GM18909 (cell line): ENCODE data around the gene RBM19.
"Not testable (repeated sequence)": the region's sequence is repeated elsewhere in the genome, so short reads cannot be mapped to it uniquely, and the experiment has no call there.

Experiments
- ATAC-seq: cut with Tn5 transposase; IDR thresholded peaks from one replicate; pipeline ENCODE4 v1.9.1; 2021; ENCODE audit warnings: mild to moderate bottlenecking; ENCODE audit not compliant: unreplicated experiment, poor library complexity

RBM19 gene

GRCh38 chr12:113909776-113910420 lies 56.2 kb downstream of the RBM19 start:
- ATAC-seq = no peak

DNA sequence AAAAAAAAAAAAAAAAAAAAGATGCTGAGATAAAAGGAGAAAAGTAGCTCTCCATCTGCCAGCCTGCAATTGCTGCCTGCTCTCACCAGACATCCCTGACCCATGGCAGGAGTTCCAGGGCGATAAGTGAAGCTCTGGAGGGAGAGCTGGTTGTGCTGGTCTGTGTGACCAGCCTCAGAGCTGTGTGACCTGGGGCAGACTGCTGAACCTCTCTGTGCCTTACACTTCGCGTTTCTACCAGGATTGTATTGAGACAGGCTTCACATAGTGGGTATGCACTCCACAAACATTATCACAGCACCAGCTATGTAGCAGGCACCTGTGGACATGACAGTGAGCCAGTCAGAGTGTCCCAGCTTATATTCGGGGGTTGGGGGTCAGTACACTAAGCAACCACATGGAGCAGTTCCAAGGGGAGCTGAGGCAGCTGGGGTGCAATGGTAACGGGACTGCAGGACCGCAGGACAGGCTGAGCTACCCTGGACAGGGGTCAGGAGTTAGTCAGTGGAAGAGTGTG lies 57.5 kb downstream of the RBM19 start:
- ATAC-seq = no peak

GRCh38 chr12:113907446-113908180 lies 58.5 kb downstream of the RBM19 start:
- ATAC-seq = no peak

GRCh38 chr12:113906411-113907200 lies 59.5 kb downstream of the RBM19 start:
- no peak for ATAC-seq

DNA sequence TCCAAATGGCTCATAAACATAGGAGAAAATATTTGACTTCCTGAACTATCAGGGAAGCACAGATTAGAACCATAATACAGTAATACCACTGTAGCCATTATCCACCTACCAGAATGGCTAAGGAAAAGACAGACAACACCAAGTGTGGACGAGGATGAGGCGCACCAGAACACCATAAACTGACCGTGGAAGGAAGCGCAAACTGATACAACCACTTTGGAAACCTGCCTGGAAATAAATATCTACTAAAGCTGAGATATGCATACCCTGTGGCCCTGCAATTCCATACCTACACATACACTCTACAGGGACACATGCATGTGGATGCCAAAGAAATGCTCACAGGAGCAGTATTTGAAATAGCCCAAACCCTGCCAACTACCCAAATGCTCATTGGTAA lies 60.3 kb downstream of the RBM19 start:
- ATAC-seq = no peak

GRCh38 chr12:113903381-113903863 lies 62.7 kb downstream of the RBM19 start:
- no peak for ATAC-seq

DNA sequence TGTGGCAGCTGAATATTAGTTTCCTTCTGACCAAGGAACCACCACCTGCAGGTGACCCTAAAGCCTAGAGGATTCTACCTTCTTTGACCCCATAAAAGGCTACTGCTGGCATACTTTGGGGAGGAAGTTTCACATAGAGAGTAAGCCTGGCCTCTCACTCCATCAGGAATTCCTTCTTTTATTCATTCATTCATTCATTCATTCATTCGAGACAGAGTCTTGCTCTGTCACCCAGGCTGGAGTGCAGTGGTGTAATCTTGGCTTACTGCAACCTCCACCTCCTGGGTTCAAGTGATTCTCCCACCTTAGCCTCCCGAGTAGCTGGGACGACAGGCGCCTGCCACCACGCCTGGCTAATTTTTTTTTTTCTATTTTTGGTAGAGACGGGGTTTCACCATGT lies 64.8 kb downstream of the RBM19 start:
- ATAC-seq = not testable (repeated sequence)

DNA sequence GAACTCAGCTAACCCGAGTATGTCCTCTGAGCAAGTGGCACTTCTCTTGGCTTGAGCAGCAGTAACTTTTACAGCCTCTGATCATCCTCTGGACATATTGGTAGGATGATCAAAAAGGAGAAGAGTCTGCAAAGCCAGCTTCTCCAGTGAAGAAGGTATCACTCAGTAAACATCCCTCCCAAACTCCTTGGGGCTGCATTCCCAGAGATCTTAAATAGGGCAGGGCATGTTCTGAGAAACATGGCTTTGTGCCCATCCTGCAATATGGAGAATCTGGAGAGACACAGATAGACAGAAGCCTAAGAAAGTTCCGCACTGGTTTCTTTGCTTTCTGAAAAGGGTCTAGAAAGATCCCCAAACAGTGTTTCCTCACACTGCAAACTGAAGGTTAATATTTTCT lies 65.4 kb downstream of the RBM19 start:
- ATAC-seq = no peak

DNA sequence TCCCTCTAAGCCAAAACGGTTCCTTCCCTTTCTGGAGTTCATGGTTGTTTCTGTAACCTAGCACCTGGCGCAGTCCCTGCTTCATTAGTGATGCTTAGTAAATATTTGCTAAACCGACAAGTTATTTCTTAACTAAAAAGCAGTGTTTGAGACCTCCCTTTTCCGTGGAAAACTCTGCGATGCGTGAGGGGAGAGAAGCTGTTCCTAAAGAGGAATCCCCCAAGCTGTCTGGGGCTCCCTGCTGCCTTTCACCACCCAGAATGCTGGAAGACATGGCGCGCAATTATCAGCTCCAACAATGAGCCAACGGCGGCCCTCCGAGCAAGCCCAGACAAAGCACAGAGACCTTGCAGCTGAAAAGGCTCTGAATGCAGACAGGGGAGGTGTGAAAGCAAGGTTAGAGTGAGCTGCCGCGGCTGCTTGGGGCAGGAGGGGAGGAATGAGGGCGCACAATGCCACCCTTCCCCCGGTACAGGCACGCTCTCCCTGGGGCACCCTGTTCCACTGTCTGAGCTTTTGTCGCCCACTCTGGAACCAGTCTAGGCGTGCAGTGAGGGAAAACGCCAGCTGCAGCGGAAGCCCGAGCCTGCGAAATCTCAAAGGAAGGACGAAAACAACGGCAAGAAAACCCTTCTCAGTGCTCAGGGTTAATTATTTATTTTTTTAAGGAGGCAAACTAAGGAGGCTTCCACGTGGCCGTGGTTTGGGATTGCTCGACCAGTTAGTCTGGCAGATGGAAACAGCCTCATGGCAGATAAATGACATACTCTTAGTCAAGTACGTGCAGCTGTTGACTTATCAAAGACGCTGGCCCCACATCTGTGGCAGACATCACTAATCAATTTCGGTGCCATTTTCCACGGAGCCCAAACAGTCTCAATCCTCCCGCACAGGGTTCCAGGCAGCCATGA lies 66.3 kb downstream of the RBM19 start:
- ATAC-seq = no peak

DNA sequence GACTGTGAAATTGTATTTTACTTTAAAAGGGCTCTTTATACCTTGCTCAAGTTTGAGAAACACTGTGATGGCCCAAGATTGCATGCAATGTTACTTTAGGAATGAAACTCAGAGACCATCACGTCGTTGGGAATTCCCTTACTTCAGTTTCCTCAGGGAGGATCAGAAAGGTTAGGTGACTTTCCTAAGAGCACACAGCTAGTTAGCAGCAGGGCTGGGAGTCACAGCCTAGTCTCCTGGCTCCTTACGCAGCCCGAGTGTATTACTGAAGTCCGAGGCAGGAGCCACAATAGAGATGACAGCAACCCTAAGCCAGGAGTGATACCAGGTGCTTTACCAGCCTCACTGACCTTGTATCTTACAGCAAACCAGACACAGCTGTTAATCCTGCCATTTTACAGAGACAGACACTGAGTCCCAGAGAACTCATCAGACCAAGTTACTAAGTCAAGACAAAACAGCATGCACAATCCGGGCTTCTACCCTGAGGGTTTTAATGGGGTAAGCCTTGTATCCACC lies 67.0 kb downstream of the RBM19 start:
- no peak for ATAC-seq

DNA sequence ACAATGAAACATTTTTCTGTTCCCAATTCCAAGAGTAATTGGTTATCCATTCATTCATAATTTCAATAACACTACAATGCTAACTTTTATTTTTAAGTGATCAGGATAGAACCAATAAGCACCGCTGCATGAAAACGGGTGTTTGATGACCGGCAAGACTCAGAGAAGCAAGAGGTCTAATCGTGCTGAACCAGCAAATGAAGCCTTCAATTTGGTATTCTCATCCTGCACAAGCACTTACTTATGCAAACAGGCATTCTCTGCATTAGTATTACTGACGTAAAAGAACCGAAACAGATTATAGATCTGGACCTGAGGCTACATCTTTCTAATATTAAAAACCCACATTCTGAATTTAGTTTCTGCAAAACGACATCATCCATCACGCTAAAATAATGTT lies 67.7 kb downstream of the RBM19 start:
- no peak for ATAC-seq

DNA sequence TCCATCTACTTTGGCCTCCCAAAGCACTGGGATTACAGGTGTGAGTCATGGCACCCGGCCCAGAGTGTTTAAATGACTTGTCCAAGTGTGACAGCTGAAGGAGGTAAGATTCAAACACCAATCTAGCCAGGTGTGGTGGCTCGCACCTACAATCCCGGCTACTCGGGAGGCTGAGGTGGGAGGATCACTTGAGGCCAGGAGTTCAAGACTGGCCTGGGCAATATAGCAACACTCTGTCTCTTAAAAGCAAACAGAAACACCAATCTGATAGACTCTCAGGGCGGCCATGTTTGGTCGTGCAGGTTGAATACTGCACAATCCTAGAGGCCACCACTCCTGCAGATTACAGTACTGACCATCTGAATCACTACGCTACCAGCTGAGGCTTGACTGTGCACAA lies 68.7 kb downstream of the RBM19 start:
- ATAC-seq = no peak

DNA sequence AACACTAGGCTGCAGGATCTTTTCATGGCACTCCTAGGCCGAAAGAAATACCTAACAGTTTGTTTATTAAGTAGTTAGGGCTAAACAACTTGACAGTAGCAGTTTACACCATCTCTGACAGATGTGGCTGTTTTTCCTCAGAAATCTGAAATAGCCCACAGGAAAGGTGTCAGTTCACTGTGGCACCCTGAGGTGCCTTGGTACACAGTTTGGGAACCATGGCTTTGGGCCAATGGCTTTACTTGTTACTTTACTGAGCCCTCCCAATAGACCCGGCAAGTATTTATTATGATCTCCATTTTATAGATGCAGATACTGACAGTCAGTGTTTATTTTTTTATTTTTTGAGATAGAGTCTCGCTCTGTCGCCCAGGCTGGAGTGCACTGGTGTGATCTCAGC lies 69.3 kb downstream of the RBM19 start:
- ATAC-seq = no peak

GRCh38 chr12:113896194-113896593 lies 69.9 kb downstream of the RBM19 start:
- ATAC-seq = no peak

DNA sequence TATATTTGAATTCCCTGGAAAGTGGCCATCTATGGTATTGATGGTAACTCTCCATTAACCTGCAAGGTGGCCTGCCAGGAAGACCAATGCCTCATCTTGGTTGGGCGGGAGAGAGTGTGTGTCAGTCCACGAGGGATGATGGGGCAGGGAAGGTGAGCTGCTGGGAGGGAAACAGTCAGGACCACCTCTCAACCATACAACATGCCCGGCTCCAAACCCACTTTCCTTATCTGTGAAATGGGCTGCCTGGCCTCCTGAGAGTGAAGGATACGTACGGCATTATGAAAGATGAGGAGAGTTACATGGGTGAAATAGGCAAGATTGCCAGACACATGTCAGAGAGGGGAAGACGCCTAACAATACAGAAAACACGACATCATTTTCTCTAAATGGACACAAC lies 70.9 kb downstream of the RBM19 start:
- no peak for ATAC-seq

DNA sequence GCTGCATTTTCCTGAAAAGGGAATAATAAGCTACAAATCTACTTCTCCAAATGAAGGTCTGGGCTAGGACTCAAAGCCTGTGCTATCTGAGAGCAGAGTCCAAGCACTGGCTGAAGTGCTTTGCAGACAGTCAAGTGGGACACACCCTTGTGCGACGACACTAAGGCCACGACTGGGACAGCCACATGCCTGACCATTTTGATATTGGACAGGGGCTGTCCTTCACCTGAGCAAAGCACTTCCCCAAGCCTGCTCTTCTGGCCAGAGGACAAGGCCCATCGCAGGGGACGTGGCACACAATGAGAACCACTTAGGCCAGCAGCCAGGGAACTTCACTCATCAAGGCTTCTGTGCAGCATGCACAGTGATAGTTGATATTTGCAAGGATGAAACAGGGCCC lies 71.4 kb downstream of the RBM19 start:
- ATAC-seq = no peak

GRCh38 chr12:113893221-113893620 lies 72.9 kb downstream of the RBM19 start:
- ATAC-seq = no peak

- no peak for ATAC-seq
Measured at GRCh38 chr12:113892556-113892955, 73.6 kb downstream of the RBM19 start.

GRCh38 chr12:113891739-113892520 lies 74.2 kb downstream of the RBM19 start:
- no peak for ATAC-seq
